Cardiac muscle cell (in vitro differentiated cells and primary cell): ENCODE measurements around the gene AJUBA. TPM values are rescaled to one million over a fixed set of nuclear protein-coding genes. Genes with fewer than 3 reads are reported as not detected.

ENCODE experiments used
- DNase-seq, 2 donors: peaks; one replicate each; pipeline versions ENCODE4 v3.0.0 to v3.0.0-alpha.2; 2010 to 2017; ENCODE audit warnings: low read depth in 1 of 2, low spot score in 1 of 2
- H3K27ac ChIP-seq: fragments of 200-600 bp; sonication (generic); 2 replicates; pipeline ENCODE4 v1.5.1; 2016
- H3K27me3 ChIP-seq: fragments of 200-600 bp; sonication (generic); 2 replicates; pipeline ENCODE4 v1.6.0; 2016; ENCODE audit warnings: control low read depth
- H3K36me3 ChIP-seq: fragments of 200-600 bp; sonication (generic); 2 replicates; pipeline ENCODE4 v1.5.1; 2016; ENCODE audit warnings: control low read depth
- H3K4me1 ChIP-seq: fragments of 200-600 bp; sonication (generic); 2 replicates; pipeline ENCODE4 v1.8.1; 2017; ENCODE audit warnings: low read depth, mild to moderate bottlenecking, mixed run types
- H3K4me3 ChIP-seq: fragments of 200-600 bp; sonication (generic); 2 replicates; pipeline ENCODE4 v1.5.1; 2016; ENCODE audit warnings: mild to moderate bottlenecking
- H3K9me3 ChIP-seq: fragments of 200-600 bp; sonication (generic); 2 replicates; pipeline ENCODE4 v1.5.1; 2017; ENCODE audit warnings: low read depth, mild to moderate bottlenecking, control low read depth
- CTCF ChIP-seq: IDR thresholded peaks from 2 replicates; pipeline ENCODE4 v1.5.1; 2012; ENCODE audit warnings: low read depth, mild to moderate bottlenecking, low read length
- polyA plus RNA-seq: library from polyadenylated mRNA; unstranded; fragments of >200 nt; fragmentation: Nextera tagmentation; extraction: Ambion mirVana; gene quantifications from 2 replicates; pipeline ENCODE4 v1.2.1, GENCODE V29; 2016
- total RNA-seq: library from RNA; depleted of rRNA; stranded (reverse); fragments of >200 nt; gene quantifications from 2 replicates; pipeline ENCODE4 v1.2.3, GENCODE V29; 2016

Gene AJUBA
- total and polyA plus RNA-seq, 2 experiments from 2014 or later: 18.9 to 39.3 TPM

GRCh38 chr14:22977684-22978486, 4.5 kb downstream of the AJUBA start:
- no peak overlapping the region for H3K4me3 ChIP-seq
- H3K36me3 ChIP-seq: peaks cover 15% of the 10 kb centered on the region
- peak; percentile 87 to 89 for DNase-seq
- H3K4me1 ChIP-seq: peaks cover 40% of the 10 kb centered on the region
- TF ChIP-seq CTCF: no peak
- H3K27ac ChIP-seq: peak overlapping the region; percentile 99
- H3K27me3 ChIP-seq: no peaks in the 10 kb centered on the region
- H3K9me3 ChIP-seq: no peaks in the 10 kb centered on the region

DNA sequence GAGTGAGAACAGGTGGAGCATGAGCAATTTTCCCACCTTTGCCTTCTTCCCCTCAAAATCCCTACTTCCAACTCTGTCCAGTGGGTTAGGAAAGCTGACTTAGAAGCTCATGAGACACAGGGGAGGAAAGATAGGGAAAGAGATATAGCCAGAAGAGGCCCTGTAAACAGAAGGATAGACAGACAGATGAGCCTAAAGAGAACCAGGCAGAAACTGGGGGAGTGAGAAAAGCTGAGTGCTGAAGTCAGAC, 5.0 kb downstream of the AJUBA start:
- no peak overlapping the region for H3K4me3 ChIP-seq
- no peak for TF ChIP-seq CTCF
- H3K36me3 ChIP-seq: peaks cover 15% of the 10 kb centered on the region

DNA sequence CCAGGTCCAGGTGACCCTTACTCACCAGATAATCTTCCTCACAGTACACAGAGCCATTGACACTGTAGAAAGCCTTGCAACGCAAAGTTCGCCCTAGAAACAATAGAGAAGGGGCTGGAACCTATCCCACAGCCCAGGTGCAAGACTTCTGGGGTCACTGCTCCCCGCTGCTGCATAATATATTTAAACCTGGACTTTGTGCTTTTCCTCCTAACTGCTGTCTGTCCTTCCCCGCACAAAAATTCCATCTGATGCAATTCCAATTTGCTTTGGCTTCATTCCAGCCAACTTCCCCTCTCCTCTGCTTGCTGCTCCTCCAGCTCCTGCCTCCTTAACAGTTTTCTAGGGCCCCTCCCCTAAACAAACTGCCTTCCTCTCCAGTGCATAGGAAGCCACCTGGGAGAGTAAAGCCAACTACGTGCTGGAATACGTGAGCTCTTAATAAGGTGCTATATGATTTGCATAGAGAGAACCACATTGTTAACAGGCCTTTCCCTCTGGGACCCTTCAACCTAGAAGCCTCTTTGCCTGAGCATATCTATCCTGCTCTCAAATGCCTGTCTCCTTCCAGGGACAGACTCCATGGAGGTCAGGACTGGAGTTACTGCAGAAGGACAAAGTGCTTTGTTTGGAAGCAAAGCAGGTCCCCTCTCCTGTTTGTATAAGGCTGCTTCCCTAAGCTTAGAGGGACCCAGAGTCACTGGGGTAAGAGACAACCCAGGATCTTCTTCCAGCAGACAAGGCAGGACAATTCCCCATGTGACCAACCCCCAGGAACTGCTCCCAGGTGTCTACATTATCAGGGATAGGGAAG, 5.5 kb downstream of the AJUBA start:
- DNase-seq: peak; percentile 36 to 76
- no peaks in the 10 kb centered on the region for H3K27me3 ChIP-seq
- H3K36me3 ChIP-seq: peaks cover 15% of the 10 kb centered on the region
- no peak overlapping the region for H3K4me3 ChIP-seq
- TF ChIP-seq CTCF: no peak
- peak overlapping the region; percentile 99 for H3K27ac ChIP-seq
- no peaks in the 10 kb centered on the region for H3K9me3 ChIP-seq
- peaks cover 40% of the 10 kb centered on the region for H3K4me1 ChIP-seq

More for the DNA sequence above, 5.0 kb downstream of the AJUBA start:
- peak overlapping the region; percentile 99 for H3K27ac ChIP-seq
- peaks cover 40% of the 10 kb centered on the region for H3K4me1 ChIP-seq
- H3K9me3 ChIP-seq: no peaks in the 10 kb centered on the region
- no peak for DNase-seq
- no peaks in the 10 kb centered on the region for H3K27me3 ChIP-seq

DNA sequence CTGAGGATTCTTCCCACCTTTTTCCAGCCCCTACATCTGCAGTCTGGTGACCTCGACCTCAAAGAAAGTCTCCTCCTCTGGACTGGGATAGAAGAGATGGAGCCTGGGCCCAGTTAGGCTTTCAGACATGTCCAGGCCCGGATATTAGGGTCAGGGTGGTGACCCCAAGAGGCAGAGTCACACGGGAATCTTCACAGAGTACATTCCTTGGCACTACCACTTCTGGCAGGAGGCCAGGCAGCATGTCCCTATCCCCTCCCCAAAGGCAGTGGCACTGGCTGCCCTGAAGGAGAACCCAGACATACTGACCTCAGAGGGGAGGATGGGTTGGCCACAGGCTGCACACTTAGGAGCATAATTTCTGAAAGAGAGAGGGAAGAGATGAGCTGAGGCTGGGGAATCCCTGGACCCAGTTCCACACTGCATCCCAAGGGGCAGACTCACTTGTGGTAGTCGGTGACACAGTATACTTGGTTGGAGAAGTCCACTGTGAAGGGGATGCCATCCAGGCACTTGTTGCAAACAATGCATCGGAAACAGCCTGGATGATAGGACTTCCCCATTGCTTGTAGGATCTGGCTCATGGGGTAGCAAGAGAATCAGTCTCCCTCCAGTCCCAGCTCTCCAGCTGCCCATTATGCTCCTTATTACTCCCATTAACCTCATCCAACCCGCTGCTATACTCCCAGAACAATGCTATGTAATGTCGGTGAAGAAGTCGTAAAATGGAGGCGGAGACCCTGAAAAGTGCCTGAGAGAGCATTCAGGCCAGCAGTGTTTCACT, 7.6 kb downstream of the AJUBA start:
- Histone ChIP-seq H3K36me3 (peaks cover 15% of the 10 kb centered on the region), H3K27ac (no peak overlapping the region)

More for the DNA sequence above, 7.6 kb downstream of the AJUBA start:
- no peak for TF ChIP-seq CTCF
- Histone ChIP-seq H3K4me1 (peaks cover 33% of the 10 kb centered on the region), H3K9me3 (no peaks in the 10 kb centered on the region), H3K4me3 (no peak overlapping the region), H3K27me3 (no peaks in the 10 kb centered on the region)
- DNase-seq: no peak
